Mesenchymal stem cell (in vitro differentiated cells and primary cell): Measurements from ENCODE around the gene TADA3.

ENCODE experiments used
- DNase-seq: peaks from one replicate; pipeline ENCODE4 v3.0.0-alpha.2; 2013
- H2AFZ ChIP-seq: one replicate; pipeline ENCODE4 v1.6.1; 2013; ENCODE audit warnings: low read depth, mild to moderate bottlenecking, control low read depth, inconsistent platforms, low read length, moderate library complexity
- H2AK5ac ChIP-seq: 2 replicates; pipeline ENCODE4 v1.6.1; 2013; ENCODE audit warnings: low read length, moderate library complexity, mild to moderate bottlenecking, inconsistent platforms; ENCODE audit not compliant: severe bottlenecking
- H2BK120ac ChIP-seq: one replicate; pipeline ENCODE4 v1.6.1; 2013; ENCODE audit warnings: low read depth, mild to moderate bottlenecking, inconsistent platforms, low read length, moderate library complexity
- H2BK12ac ChIP-seq, 2 experiments: one replicate each; pipeline ENCODE4 v1.6.1; 2013; ENCODE audit warnings: inconsistent platforms in 2 of 2, low read length in 2 of 2, mild to moderate bottlenecking in 2 of 2, moderate library complexity in 2 of 2, control low read depth in 1 of 2
- H2BK15ac ChIP-seq: one replicate; pipeline ENCODE4 v1.6.1; 2013; ENCODE audit warnings: mild to moderate bottlenecking, low read depth, inconsistent platforms; ENCODE audit not compliant: poor library complexity, severe bottlenecking
- H2BK5ac ChIP-seq: 2 replicates; pipeline ENCODE4 v1.6.1; 2013; ENCODE audit warnings: low read depth, mild to moderate bottlenecking, low read length, control low read depth, inconsistent platforms; ENCODE audit not compliant: poor library complexity, severe bottlenecking
- H3K14ac ChIP-seq, 2 experiments: one replicate each; pipeline ENCODE4 v1.6.1; 2013; ENCODE audit warnings: inconsistent platforms in 2 of 2, low read length in 2 of 2, control low read depth in 1 of 2, mild to moderate bottlenecking in 1 of 2, moderate library complexity in 1 of 2
- H3K18ac ChIP-seq, 2 experiments: one replicate each; pipeline ENCODE4 v1.6.1; 2013; ENCODE audit warnings: inconsistent platforms in 2 of 2, low read length in 2 of 2, control low read depth in 1 of 2, low read depth in 1 of 2, mild to moderate bottlenecking in 1 of 2
- H3K23ac ChIP-seq, 2 experiments: one replicate each; pipeline ENCODE4 v1.6.1; 2013; ENCODE audit warnings: inconsistent platforms in 2 of 2, low read length in 2 of 2, mild to moderate bottlenecking in 2 of 2, moderate library complexity in 2 of 2, control low read depth in 1 of 2
- H3K27ac ChIP-seq: 2 replicates; pipeline ENCODE4 v1.5.1; 2013; ENCODE audit warnings: mild to moderate bottlenecking, moderate library complexity, low read length, control low read depth, inconsistent platforms; ENCODE audit not compliant: poor library complexity, severe bottlenecking
- H3K27me3 ChIP-seq, 2 experiments: 2 replicates each; pipeline versions ENCODE4 v1.6.1 to v1.7.0; 2013; ENCODE audit warnings: low read length in 2 of 2, mild to moderate bottlenecking in 2 of 2, moderate library complexity in 2 of 2, control low read depth in 1 of 2, inconsistent platforms in 1 of 2; ENCODE audit not compliant: control insufficient read depth in 1 of 2, insufficient read depth in 1 of 2
- H3K36me3 ChIP-seq, 2 experiments: 2 replicates each; pipeline versions ENCODE4 v1.6.1 to v1.7.0; 2013; ENCODE audit warnings: low read length in 2 of 2, control low read depth in 1 of 2, inconsistent platforms in 1 of 2, low read depth in 1 of 2, mild to moderate bottlenecking in 1 of 2; ENCODE audit not compliant: insufficient read depth in 2 of 2, control insufficient read depth in 1 of 2
- H3K4ac ChIP-seq, 2 experiments: one replicate each; pipeline ENCODE4 v1.6.1; 2013; ENCODE audit warnings: inconsistent platforms in 2 of 2, low read length in 2 of 2, mild to moderate bottlenecking in 2 of 2, moderate library complexity in 2 of 2, control low read depth in 1 of 2, low read depth in 1 of 2
- H3K4me1 ChIP-seq: 2 replicates; pipeline ENCODE4 v1.6.1; 2013; ENCODE audit warnings: low read depth, low read length, control low read depth; ENCODE audit not compliant: control insufficient read depth, insufficient read depth
- H3K4me2 ChIP-seq: 2 replicates; pipeline ENCODE4 v1.6.1; 2013; ENCODE audit warnings: low read length, mild to moderate bottlenecking, inconsistent platforms; ENCODE audit not compliant: poor library complexity, severe bottlenecking
- H3K4me3 ChIP-seq, 2 experiments: 2 replicates each; pipeline versions ENCODE4 v1.5.1 to v1.7.0; 2013; ENCODE audit warnings: low read length in 2 of 2, mild to moderate bottlenecking in 2 of 2, control low read depth in 1 of 2, low read depth in 1 of 2; ENCODE audit not compliant: insufficient read depth in 1 of 2
- H3K79me1 ChIP-seq: replicated peaks from 2 replicates; pipeline ENCODE4 v1.6.1; 2013; ENCODE audit warnings: mild to moderate bottlenecking, control low read depth, low read length, inconsistent platforms; ENCODE audit not compliant: poor library complexity, severe bottlenecking
- H3K9ac ChIP-seq: 2 replicates; pipeline ENCODE4 v1.7.0; 2013; ENCODE audit warnings: mild to moderate bottlenecking, low read length, moderate library complexity
- H3K9me3 ChIP-seq: 2 replicates; pipeline ENCODE4 v1.7.0; 2013; ENCODE audit warnings: mild to moderate bottlenecking, low read length; ENCODE audit not compliant: control insufficient read depth
- H4K8ac ChIP-seq: one replicate; pipeline ENCODE4 v1.6.1; 2013; ENCODE audit warnings: inconsistent platforms, mild to moderate bottlenecking, low read length, moderate library complexity
- H4K91ac ChIP-seq: one replicate; pipeline ENCODE4 v1.6.1; 2013; ENCODE audit warnings: mild to moderate bottlenecking, low read length, inconsistent platforms
- WGBS: methylation state at CpG from one replicate; pipeline ENCODE4 v1.1.7; 2013; ENCODE audit warnings: mixed read lengths; 5-methylcytosine and 5-hydroxymethylcytosine counted together

Gene TADA3

GRCh38 chr3:9791127-9791526, 1.1 kb downstream of the TADA3 start:
- Histone ChIP-seq H3K4me3 (peak overlapping the region in 1 of 2 experiments; percentile 96), H4K91ac (no peak overlapping the region), H2AFZ (no peak overlapping the region), H3K23ac (no peak overlapping the region), H2BK12ac (no peak overlapping the region), H2BK15ac (no peak overlapping the region), H3K18ac (no peak overlapping the region), H4K8ac (no peak overlapping the region), H3K9ac (peak overlapping the region; percentile 99), H3K27me3 (no peaks in the 10 kb centered on the region), H3K9me3 (no peaks in the 10 kb centered on the region), H3K4me1 (peaks cover 6% of the 10 kb centered on the region), H2BK5ac (no peak overlapping the region), H2AK5ac (no peak overlapping the region), H3K27ac (no peak overlapping the region), H3K4me2 (no peak overlapping the region), H2BK120ac (no peak overlapping the region), H3K14ac (no peak overlapping the region), H3K79me1 (peaks cover 20% of the 10 kb centered on the region), H3K4ac (no peak overlapping the region), H3K36me3 (peaks cover 36 to 54% of the 10 kb centered on the region in 2 experiments)
- WGBS = 97% methylated on average over 11 of the region's 11 CpGs
- DNase-seq = no peak

- peaks cover 3% of the 10 kb centered on the region for H3K4me1 ChIP-seq
- H2AK5ac ChIP-seq = no peak overlapping the region
- no peak overlapping the region for H2BK5ac ChIP-seq
- no peak overlapping the region for H3K14ac ChIP-seq
- no peak overlapping the region for H3K4me2 ChIP-seq
- H3K23ac ChIP-seq = no peak overlapping the region
- DNase-seq = no peak
- no peak overlapping the region for H3K18ac ChIP-seq
- no peak overlapping the region for H4K91ac ChIP-seq
- no peak overlapping the region for H2BK15ac ChIP-seq
- H3K4ac ChIP-seq = no peak overlapping the region
- peaks cover 45 to 68% of the 10 kb centered on the region in 2 experiments for H3K36me3 ChIP-seq
- H2AFZ ChIP-seq = no peak overlapping the region
- H3K79me1 ChIP-seq = peaks cover 25% of the 10 kb centered on the region
- peak overlapping the region in 1 of 2 experiments; percentile 25 for H2BK12ac ChIP-seq
- no peak overlapping the region for H2BK120ac ChIP-seq
- H3K4me3 ChIP-seq = no peak overlapping the region
- 96% methylated on average over 6 of the region's 6 CpGs for WGBS
- no peaks in the 10 kb centered on the region for H3K9me3 ChIP-seq
- H4K8ac ChIP-seq = no peak overlapping the region
- no peak overlapping the region for H3K27ac ChIP-seq
- no peaks in the 10 kb centered on the region for H3K27me3 ChIP-seq
- H3K9ac ChIP-seq = no peak overlapping the region
Measured at GRCh38 chr3:9787714-9788113, 4.6 kb downstream of the TADA3 start.

- 88% methylated on average over 11 of the region's 13 CpGs for WGBS
- H3K36me3 ChIP-seq = peaks cover 47 to 75% of the 10 kb centered on the region in 2 experiments
- H2AFZ ChIP-seq = no peak overlapping the region
- peak overlapping the region; percentile 41 for H2BK15ac ChIP-seq
- no peak for DNase-seq
- H3K27ac ChIP-seq = no peak overlapping the region
- H3K4me1 ChIP-seq = peaks cover 3% of the 10 kb centered on the region
- no peak overlapping the region for H3K4me2 ChIP-seq
- H3K79me1 ChIP-seq = peaks cover 25% of the 10 kb centered on the region
- no peak overlapping the region for H2BK120ac ChIP-seq
- no peaks in the 10 kb centered on the region for H3K9me3 ChIP-seq
- H3K23ac ChIP-seq = no peak overlapping the region
- H3K9ac ChIP-seq = no peak overlapping the region
- no peak overlapping the region for H2BK12ac ChIP-seq
- no peak overlapping the region for H3K4me3 ChIP-seq
- H3K27me3 ChIP-seq = no peaks in the 10 kb centered on the region
- H2BK5ac ChIP-seq = no peak overlapping the region
- no peak overlapping the region for H2AK5ac ChIP-seq
- no peak overlapping the region for H4K91ac ChIP-seq
- no peak overlapping the region for H4K8ac ChIP-seq
- no peak overlapping the region for H3K4ac ChIP-seq
- H3K18ac ChIP-seq = no peak overlapping the region
- no peak overlapping the region for H3K14ac ChIP-seq
Measured at GRCh38 chr3:9786825-9787669, 5.2 kb downstream of the TADA3 start.

DNA sequence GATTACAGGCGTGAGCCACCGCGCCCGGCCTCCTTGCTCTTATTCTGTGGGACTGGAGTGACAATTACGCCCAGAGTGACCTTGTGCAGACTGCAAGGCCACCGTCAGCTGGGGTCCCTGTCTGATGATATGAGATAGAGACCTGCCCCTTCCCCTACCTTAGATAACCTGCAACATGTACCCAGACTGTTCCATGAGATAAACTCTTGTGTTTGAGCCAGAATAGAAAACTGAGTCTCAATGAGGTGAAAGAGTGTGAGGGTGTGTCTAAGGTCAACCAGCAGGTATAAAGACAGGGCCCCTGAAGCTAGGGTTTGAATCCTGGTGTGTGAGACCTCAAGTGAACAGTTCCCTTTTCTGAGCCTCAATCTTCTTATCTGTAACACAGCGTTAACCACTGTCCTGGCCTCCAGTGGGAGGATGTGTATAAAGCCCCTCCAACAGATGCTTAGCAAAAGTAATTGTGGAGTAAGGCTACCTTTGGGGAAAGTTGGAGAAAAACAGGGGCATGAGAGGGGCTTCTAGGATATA, 6.0 kb downstream of the TADA3 start:
- peaks cover 54 to 82% of the 10 kb centered on the region in 2 experiments for H3K36me3 ChIP-seq
- no peak overlapping the region for H3K4me3 ChIP-seq
- H2BK120ac ChIP-seq = no peak overlapping the region
- no peak overlapping the region for H2BK15ac ChIP-seq
- H3K27me3 ChIP-seq = no peaks in the 10 kb centered on the region
- no peak for DNase-seq
- no peak overlapping the region for H4K8ac ChIP-seq
- WGBS = 99% methylated on average over 7 of the region's 7 CpGs
- no peak overlapping the region for H2AFZ ChIP-seq
- no peak overlapping the region for H3K4me2 ChIP-seq
- H2AK5ac ChIP-seq = no peak overlapping the region
- H3K4ac ChIP-seq = no peak overlapping the region
- peaks cover 25% of the 10 kb centered on the region for H3K79me1 ChIP-seq
- H4K91ac ChIP-seq = no peak overlapping the region
- no peak overlapping the region for H2BK12ac ChIP-seq
- no peak overlapping the region for H3K18ac ChIP-seq
- H3K23ac ChIP-seq = no peak overlapping the region
- H3K27ac ChIP-seq = no peak overlapping the region
- no peak overlapping the region for H2BK5ac ChIP-seq
- no peak overlapping the region for H3K14ac ChIP-seq
- H3K9me3 ChIP-seq = no peaks in the 10 kb centered on the region
- H3K9ac ChIP-seq = no peak overlapping the region
- H3K4me1 ChIP-seq = peaks cover 3% of the 10 kb centered on the region
